NCI-H524 treated with DMSO at 0.1 percent for 48 hours (cell line): ENCODE results near the gene GHRL.
"Not testable (repeated sequence)": the region's sequence is repeated elsewhere in the genome, so short reads cannot be mapped to it uniquely, and the experiment has no call there.

Experiments
- DNase-seq: peaks from one replicate; lab custom pipeline; 2025; lab: John Stamatoyannopoulos, UW

GHRL gene

DNA sequence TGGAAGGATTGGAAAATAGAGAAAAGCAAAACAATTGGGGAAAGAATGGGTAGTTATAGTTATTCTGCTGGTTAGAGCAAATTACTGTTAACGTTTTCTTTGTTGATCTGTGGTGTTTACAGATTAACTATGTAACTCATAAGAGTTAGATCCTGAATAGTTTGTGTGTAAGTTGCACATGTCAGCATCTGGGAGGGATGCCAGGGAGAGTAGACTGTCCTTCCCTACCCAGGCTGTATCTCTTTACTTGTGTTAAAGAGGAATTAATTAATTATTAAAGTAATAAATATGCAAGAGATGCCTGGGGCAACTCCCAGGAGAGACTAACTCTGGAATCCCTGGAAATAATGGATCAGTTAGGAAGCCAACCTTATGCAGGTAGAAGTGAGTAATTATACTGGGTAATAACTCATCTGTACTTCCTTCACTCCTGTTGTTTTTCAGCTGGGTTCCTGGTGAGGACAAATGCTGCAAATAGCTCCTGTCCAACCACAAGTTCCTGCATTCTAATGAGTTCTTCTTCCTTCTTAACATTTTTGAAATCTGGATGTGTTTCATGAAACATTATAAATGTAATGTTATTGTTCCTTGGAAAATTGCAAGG, 18.9 kb downstream of the GHRL start:
- no peak for DNase-seq

DNA sequence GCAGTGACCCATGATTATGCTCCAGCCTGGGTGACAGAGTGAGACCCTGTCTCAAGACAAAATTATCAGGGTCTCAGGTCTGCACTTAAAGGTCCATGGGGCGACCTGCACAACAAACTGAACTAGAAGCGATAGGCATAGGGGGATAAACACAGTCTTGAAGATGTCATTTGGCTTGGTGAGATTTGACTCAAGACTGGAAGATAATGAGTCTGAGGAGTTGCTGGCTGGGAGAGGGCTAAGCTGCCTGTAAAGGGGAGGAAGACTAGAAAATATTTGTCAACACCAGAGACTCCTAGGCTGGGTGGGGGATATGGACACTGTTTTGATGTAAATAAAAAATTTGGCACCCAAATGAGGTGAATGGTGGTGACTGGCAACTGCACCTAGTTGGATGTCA, 19.8 kb downstream of the GHRL start:
- no peak for DNase-seq

DNA sequence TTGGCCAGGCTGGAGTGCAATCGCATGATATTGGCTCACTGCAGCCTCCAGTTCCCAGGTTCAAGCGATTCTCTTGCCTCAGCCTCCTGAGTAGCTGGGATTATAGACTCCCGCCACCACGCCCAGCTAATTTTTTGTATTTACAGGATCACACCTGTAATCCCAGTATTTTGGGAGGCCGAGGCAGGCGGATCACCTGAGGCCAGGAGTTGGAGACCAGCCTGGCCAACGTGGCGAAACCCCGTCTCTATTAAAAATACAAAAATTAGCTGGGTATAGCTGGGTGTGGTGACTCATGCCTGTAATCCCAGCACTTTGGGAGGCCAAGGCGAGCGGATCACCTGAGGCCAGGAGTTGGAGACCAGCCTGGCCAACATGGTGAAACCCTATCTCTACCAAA, 20.3 kb downstream of the GHRL start:
- DNase-seq, result not testable (repeated sequence)

DNA sequence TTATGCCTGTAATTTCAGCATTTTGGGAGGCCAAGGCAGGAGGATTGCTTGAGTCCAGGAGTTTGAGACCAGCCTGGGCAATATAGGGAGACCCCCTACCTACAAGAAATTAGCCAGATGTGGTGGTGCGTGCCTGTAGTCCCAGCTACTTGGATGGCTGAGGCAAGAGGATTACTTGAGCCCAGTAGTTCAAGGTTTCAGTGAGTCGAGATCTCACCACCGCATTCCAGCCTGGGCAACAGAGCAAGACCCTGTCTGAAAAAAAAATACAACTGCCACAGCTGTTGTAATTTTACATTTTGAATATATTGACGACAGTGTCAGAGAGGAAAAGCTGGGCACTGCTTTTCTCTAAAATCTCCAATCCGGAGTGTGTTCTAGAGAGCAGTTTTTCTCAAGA, 23.3 kb downstream of the GHRL start:
- no peak for DNase-seq

DNA sequence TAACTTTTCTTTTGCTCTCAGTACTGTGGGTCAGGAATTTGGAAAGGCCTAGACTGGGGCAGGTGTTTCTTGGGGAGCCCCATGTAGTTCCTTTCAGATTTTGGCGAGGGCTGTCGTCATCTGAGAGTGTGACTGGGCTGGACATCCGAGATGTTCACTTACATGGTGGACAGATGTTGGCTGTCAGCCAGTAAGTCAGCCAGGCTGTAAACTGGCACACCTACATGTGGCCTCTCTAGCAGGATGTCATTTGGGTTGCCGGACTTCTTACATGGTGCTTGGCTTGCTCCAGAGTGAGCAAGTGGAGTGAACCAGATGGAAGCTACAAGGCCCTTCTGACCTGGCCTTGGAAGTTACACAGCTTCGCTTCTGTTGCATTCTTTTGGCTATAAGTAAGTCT, 23.8 kb downstream of the GHRL start:
- DNase-seq, result no peak

DNA sequence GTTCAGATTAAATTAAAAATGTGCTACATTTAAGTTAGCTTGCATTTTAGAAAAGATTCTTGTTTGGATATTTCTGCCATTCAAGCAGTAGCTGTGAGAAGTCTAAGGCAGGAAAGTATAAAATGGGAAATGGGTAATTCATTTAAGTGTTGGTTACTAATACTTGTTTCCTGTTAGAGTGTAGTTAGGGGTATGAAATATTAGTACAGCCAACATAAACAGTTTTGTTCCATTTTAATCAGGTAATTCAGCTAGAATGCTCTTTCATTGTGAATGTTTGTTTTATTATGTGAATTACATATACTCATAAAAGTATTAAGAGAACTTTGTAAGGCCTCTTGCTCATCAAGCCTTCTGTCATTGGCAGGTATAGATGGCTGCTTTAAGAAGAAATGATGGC, 24.6 kb downstream of the GHRL start:
- no peak for DNase-seq

DNA sequence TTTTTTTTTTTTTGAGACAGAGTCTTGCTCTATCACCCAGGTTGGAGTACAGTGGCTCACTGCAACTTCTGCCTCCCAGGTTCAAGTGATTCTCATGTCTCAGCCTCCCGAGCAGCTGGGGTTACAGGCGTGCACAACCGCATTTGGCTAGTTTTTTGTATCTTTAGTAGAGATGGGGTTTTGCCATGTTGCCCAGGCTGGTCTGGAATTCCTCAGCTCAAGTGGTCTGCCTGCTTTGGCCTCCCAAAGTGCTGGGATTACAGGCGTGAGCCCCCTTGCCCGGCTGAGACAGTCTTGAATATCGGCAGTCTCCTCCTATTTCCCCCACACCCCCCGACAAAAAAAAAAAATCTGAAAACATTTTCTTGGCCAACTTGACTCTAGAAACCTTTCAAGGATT, 25.8 kb downstream of the GHRL start:
- not testable (repeated sequence) for DNase-seq

DNA sequence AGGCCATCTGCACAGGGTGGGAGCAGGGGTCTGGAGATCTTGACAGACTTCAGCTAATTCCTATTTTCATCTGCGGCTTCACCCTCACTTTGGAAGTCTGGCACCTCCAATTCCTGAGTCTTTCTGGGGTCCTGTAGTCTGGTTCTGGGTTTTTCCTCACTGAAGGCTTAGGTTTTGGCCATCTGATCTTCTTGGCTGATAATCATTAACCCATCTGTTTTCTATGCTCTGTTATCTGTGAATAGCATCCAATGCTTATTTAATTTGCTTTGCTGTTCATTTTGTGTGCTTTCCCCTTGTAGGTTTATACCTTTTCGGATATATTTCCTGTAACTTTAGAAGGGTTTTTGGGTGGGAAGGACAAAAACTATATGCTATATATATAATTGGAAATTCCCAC, 26.9 kb downstream of the GHRL start:
- no peak for DNase-seq

DNA sequence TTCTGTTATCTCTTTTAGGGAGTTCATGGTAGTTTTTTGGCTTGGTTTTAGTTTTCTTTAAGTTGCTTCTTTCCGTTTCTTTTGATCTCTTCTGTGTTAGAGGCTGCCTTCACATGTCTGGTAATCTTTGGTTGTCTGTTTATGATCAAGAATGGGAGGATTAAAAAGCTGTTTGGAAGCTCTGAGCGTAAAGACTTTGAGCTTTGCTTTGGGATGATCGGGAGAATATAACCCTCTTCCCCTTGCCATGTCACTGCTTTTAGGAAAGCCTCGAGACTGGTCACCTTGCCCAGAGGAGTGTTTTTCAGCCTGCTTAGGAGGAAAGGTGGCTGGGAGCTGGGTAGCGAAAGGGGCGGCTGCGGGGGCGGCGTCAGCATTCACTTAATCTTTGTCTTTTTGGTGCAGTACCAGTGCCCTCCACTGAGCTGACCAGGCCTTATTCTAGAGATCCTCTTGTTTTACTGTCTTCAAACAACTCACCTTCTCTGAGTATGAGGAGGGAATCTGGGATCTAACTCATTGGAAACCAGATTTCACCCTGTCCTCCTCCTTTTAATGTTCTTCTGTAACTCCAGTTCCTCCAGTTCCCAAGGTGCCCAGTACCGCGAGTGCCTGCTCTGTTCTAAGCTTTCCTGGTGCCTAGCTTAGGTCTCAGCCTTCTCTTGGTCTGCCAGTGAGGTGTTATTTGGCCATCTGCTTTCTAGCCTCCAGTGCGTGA, 28.9 kb downstream of the GHRL start:
- no peak for DNase-seq

DNA sequence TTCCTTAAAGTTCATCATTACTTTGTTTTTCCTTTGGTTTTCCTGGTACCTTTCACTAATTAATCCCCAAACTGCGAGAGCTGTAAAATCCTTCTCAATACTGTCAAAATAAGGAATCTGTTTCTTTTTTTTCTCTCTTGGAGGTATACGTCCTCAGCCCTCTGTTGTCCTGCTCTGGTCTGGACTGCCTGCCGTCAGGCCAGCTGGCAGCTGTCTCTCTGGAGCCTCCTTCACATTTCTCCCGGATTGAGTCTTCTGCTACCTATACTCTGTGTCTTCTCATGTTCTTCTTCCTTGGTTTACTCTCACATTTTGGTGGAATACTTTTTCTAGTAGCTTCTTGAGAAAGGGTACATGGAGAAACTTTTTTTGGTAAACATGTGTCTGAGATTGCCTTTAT, 30.7 kb downstream of the GHRL start:
- no peak for DNase-seq

DNA sequence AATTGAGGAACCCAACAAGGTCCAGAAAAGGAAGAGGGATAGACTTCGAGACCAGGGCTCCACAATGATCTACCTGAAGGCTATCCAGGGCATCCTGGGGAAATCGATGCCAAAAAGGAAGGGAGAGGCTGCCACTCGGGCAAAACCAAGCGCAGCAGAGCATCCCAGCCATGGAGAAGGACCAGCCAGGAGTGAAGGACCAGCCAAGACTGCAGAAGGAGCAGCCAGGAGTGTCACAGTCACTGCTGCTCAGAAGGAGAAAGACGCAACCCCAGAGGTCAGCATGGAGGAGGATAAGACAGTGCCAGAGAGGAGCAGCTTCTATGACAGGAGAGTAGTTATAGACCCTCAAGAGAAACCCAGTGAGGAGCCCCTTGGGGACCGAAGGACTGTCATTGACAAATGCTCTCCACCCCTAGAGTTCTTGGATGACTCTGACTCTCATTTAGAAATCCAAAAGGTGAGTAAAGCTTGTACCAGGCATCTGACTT, 32.5 kb downstream of the GHRL start:
- DNase-seq, result no peak

DNA sequence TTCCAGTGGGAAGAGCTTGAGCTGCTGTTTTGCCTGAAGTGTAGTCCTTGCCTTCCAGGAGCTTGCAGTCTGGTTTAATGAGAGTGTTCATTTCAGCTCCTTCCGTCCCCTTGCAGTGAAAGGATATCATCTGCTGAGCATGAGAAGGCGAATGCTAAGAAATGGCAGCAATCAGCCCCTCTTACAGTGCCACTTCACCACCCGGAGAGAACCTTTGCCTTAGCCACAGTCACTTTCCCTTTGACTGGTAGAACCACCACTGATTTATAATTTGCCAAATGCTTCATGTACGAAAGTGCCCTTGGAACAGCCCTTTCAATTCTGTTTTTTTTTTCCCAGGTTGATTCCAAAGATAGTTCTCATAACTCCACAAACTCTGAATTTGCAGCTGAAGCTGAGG, 32.9 kb downstream of the GHRL start:
- DNase-seq, result no peak

DNA sequence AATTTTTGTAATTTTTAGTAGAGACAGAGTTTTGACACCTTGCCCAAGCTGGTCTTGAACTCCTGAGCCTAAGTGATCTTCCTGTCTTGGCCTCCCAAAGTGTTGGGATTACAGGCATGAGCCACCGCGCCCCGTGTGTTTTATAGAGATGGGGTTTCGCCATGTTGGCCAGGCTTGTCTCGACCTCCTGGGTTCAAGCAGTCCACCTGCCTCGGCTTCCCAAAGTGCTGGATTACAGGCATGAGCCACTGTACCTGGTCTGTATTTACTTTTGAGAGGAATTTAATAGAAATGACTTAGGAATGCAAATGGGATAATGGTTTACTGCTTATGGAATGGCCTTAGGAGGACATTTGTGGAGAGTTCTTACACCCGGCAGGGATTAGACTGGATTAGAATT, 33.7 kb downstream of the GHRL start:
- no peak for DNase-seq

DNA sequence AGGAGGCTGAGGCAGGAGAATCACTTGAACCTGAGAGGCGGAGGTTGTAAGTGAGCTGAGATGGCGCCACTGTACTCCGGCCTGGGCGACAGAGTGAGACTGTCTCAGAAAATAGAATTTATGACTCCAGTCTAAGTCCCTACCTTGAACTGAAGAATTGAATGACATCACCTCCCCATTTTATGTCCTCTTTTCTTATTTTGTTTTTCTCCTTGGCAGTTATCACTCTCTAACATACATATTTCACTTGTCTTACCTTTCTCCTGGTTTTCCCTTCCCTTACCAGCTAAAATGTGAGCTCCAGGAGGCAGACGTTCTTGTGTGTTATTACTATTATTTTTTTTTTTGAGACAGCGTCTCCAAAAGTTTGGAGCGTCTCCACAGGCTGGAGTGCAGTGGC, 36.9 kb downstream of the GHRL start:
- DNase-seq, result no peak

DNA sequence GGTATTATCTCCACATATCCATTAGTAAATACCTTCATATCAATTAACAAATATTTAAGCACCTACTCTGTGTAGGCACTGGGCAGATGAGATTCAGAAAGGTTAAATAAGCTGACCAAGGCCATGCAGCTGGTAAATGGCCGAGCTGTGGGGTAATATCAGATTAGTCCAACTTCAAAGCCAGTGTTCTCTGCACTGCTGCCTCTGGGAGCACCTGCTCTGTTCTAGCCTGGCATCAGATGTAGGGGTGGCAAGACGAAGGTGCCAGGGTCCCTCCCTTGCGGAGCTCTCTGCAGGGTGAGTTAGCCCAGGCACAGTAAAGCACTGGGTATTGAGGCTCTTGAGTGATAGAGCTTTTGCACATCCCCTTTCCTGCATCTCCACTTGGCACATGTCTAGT, 39.0 kb downstream of the GHRL start:
- DNase-seq, result no peak

DNA sequence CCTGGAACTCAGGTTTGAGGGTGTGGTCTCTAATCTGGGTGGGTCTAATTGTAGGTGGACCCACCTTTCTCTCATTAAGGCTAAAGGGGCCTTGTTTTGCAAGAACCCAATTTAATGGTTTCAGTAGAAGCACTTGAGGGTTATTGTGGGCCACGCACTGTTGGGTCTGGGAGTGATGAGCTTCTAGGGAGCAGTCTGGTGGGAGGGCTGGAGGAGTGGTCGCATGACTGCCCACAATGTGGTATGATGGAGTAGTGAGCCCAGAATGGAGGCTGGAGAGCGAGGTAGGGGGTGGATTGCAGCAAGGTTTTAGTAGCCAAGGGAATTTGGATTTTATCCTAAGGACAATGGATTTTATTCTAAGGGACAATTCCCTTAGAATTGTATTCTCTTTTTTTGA, 41.7 kb downstream of the GHRL start:
- no peak for DNase-seq

DNA sequence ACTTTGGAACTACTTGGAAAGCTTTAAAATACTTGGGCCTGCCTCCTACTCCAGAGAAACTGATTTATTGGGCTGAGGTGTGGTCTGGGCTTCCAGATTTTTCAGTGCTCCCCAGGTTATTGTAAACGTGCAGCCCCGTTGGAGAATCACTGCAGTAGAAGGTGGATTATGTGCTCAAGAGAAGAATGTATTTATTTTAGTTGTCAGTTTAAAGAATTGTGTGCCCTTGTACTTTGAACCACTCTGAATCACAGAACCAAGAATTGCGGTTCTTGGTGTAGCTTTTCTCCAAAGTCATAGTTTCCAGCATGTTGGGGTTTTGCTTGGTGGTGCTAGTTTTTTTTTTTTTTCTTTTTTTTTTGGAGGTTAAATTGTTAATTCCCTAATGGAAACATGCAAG, 42.9 kb downstream of the GHRL start:
- no peak for DNase-seq

DNA sequence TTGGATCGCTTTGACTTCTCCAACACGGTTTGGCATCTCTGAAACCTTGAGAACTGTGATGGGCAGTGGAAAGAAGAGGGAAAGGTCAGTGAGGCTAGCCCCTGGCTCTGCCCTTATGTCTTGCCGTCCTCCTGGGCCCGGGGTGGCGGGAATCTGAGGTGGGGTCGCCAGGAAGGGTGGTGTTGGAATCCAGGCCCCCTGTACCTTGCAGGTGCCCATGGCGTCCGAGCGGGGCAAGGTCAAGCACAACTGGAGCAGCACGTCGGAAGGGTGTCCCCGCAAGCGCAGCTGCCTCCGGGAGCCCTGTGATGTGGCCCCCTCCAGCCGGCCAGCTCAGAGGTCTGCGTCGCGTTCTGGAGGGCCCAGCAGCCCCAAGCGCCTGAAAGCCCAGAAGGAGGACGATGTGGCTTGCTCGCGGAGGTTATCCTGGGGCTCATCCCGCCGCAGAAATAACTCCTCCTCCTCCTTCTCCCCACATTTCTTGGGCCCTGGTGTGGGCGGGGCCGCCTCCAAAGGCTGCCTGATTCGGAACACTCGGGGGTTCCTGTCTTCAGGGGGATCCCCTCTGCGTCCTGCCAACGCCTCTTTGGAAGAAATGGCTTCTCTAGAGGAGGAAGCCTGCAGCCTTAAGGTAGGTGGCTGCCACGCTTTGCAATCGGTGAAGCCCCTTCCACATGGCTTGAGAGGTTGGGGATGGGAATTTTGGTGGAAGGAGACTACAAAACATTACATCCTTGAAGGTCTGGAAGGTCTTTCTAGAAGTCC, 43.6 kb downstream of the GHRL start:
- DNase-seq, result no peak

DNA sequence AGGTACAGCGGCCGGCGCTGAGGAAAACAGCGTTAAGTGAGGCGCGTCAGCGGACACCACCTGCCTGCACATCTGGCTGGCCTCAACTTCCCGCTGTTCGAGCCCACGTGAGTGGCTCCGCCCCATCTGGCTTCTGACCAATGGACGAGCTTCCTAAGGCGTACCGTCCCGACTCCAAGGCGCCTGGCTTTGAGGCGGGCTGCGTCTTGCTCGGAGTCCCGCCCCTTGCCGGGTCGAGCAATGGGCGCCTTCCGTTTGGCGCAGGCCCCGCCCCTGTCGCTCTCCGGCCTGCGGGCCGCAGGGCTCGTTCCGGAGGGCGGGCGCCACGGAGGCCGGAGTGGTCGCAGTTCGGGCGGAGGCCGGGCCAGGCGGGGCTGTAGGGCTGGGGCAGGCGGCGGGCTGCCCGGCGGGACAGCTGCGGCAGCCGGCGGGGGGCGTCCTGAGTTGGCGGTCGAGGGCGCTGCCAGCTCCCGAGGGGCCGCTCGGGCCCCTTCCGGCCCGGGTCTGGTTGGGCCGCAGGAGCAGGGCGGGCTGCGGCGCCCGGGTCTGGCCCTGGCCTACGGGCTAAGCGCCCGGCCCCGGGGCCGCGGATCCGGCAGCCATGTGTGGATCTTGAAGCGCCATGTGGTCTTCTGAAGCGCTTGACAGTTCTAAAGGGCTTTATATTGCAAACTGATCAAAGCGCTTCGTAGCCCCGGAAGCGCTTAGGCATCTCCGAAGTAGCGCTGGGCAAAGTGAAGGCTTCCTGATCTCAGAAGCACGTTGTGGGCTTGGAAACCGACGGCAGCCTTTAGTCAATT, 44.4 kb downstream of the GHRL start, which contains the start of gene TATDN2:
TATDN2 (plus strand) TSS at position 276 of the 800 bp plus-strand sequence. CDS start 742 bp downstream, outside the sequence.
- peak; percentile 66 for DNase-seq

DNA sequence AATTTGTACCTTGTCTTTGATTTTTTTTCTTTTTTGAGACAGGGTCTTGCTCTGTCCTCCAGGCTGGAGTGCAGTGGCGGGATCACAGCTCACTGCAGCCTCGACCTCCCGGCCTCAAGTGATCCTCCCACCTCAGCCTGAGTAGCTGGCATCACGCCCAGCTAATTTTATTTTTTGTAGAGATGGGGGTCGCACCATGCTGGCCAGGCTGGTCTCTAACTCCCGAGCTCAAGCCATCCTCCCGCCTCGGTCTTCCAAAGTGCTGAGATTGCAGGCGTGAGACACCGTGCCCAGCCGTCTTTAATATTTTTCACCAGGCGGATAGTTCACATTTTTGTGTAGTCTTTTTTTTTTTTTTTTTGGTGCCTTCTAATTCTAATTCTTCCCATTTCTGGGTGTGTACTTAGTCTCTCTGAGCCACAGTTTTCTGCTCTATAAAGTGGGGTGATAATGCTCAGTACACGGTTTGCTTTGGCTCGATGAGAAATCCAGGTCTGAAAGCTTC, 45.0 kb downstream of the GHRL start:
- DNase-seq, result no peak

DNA sequence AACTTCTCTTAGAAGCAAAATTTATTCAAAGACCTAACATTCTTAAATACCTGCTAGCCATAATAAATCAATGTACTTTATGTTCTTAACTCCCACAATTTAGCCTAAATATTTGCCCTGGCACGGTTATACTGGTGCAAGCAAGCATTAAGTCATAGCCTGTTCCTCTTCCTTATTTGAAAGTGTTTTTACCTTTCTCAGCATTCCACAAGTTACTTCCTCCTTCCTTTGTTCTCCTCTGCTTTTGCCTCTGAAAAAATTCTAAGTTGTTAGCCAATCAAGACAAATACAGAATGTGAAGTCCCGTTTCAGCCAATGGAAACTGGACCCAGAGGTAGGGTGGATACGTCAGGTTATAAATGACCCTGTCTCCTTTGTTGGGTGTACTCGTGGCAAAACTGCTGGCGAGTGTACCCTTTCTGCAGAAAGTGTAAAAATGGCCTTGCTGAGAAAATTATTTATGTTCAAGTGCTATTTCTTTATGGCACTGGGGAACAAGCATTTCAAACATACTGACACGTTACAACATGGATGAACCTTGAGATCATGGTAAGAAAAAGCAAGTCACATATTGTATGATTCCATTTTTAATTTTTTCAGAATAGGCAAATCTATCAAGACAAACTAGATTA, 47.5 kb downstream of the GHRL start:
- DNase-seq, result no peak

DNA sequence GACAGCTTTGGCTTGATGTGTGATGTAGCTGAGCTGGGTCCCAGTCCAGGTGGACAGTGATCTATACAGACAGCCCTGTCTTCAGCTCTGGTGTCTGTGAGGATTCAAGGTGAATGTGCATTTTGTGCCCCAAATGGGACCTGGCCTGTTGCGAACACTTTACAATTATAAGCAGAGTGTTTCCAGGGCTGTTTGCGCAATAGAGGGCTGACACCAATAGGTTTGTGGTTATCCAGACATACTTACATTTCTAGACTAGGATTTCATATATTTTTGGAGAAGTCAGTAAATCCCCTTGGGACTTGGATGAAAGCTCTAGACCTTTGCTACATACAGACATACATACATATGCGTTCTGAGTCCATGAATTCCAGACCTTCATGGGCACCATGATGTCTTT, 48.7 kb downstream of the GHRL start:
- no peak for DNase-seq
